H1 (cell line): ENCODE results near the gene WDR37. TPM values are rescaled to one million over a fixed set of nuclear protein-coding genes. Genes with fewer than 3 reads are reported as not detected.

Experiments
- CTCF ChIA-PET: fragments of 300-600 bp; sonication (Branson Sonifier 250); formaldehyde crosslinking; loops from one replicate; lab custom pipeline; 2021; ENCODE audit not compliant: partially characterized antibody; lab: Charles Lee
- POLR2A ChIA-PET: fragments of 300-600 bp; sonication (Branson Sonifier 250); formaldehyde crosslinking; loops from one replicate; lab custom pipeline; 2021; ENCODE audit warnings: inconsistent platforms; ENCODE audit not compliant: partially characterized antibody; lab: Charles Lee
- DNase-seq, 2 experiments: peaks; one replicate each; pipeline versions ENCODE4 v3.0.0 to v3.0.0-alpha.2; 2010 to 2022; ENCODE audit warnings: low spot score in 2 of 2, low read depth in 1 of 2, mixed read lengths in 1 of 2
- FAIRE-seq: peaks from 2 replicates; lab custom pipeline; 2011; peaks lifted over from hg19 to GRCh38; lab: Jason Lieb, UNC
- H2AFZ ChIP-seq: 2 replicates; pipeline ENCODE4 v1.8.1; 2012; ENCODE audit warnings: low read length, inconsistent platforms
- H2AK5ac ChIP-seq: 2 replicates; pipeline ENCODE4 v1.6.1; 2013; ENCODE audit warnings: low read depth, low read length
- H2BK120ac ChIP-seq: replicated peaks from 2 replicates; pipeline ENCODE3; 2013; ENCODE audit warnings: low read depth, low read length, inconsistent platforms
- H2BK12ac ChIP-seq: 2 replicates; pipeline ENCODE4 v1.6.1; 2013; ENCODE audit warnings: low read depth, low read length
- H2BK15ac ChIP-seq: 2 replicates; pipeline ENCODE4 v1.6.1; 2013; ENCODE audit warnings: low read length
- H2BK20ac ChIP-seq: 2 replicates; pipeline ENCODE4 v1.6.1; 2013; ENCODE audit warnings: low read length
- H2BK5ac ChIP-seq: 2 replicates; pipeline ENCODE4 v1.6.1; 2013; ENCODE audit warnings: low read depth, low read length
- H3K14ac ChIP-seq: 2 replicates; pipeline ENCODE4 v1.6.1; 2013; ENCODE audit warnings: inconsistent platforms; ENCODE audit not compliant: insufficient read length
- H3K18ac ChIP-seq: 2 replicates; pipeline ENCODE4 v1.6.1; 2013; ENCODE audit warnings: low read length; ENCODE audit errors: extremely low read depth
- H3K23ac ChIP-seq: 2 replicates; pipeline ENCODE4 v1.6.1; 2013; ENCODE audit warnings: inconsistent platforms; ENCODE audit not compliant: insufficient read length
- H3K23me2 ChIP-seq: 2 replicates; pipeline ENCODE4 v1.6.1; 2013; ENCODE audit warnings: low read depth, low read length
- H3K27ac ChIP-seq: 2 replicates; pipeline ENCODE4 v1.6.1; 2011; ENCODE audit warnings: low read depth, low read length, inconsistent platforms
- H3K27me3 ChIP-seq, 4 experiments: replicated peaks in 1 of 4; 1 replicate in 1 of 4; 2 replicates in 3 of 4; pipeline versions ENCODE4 v1.6.1 to v1.8.1; 2011 to 2013; ENCODE audit warnings: low read length in 3 of 4, mild to moderate bottlenecking in 3 of 4, inconsistent platforms in 2 of 4, mixed read lengths in 2 of 4, moderate library complexity in 1 of 4; ENCODE audit not compliant: control insufficient read depth in 3 of 4, insufficient read depth in 3 of 4; ENCODE audit errors: extremely low read depth in 1 of 4
- H3K36me3 ChIP-seq, 4 experiments: 2 replicates each; pipeline versions ENCODE4 v1.6.1 to v1.8.1; 2011 to 2013; ENCODE audit warnings: mild to moderate bottlenecking in 4 of 4, low read length in 3 of 4, moderate library complexity in 2 of 4, control low read depth in 1 of 4, inconsistent platforms in 1 of 4; ENCODE audit not compliant: insufficient read depth in 4 of 4, control insufficient read depth in 2 of 4
- H3K4ac ChIP-seq: replicated peaks from 2 replicates; pipeline ENCODE3; 2013; ENCODE audit warnings: low read length, low read depth, mixed read lengths, inconsistent platforms; ENCODE audit not compliant: insufficient read length
- H3K4me1 ChIP-seq, 4 experiments: replicated peaks in 1 of 4; 1 replicate in 1 of 4; 2 replicates in 3 of 4; pipeline versions ENCODE4 v1.6.1 to v1.8.1; 2011 to 2013; ENCODE audit warnings: low read length in 3 of 4, inconsistent platforms in 2 of 4, mixed read lengths in 1 of 4; ENCODE audit not compliant: insufficient read depth in 4 of 4, control insufficient read depth in 3 of 4
- H3K4me2 ChIP-seq, 2 experiments: 2 replicates each; pipeline versions ENCODE4 v1.6.1 to v1.8.1; 2011 to 2013; ENCODE audit warnings: low read depth in 2 of 2, low read length in 2 of 2, control low read depth in 1 of 2, inconsistent platforms in 1 of 2, mild to moderate bottlenecking in 1 of 2; ENCODE audit not compliant: insufficient read depth in 1 of 2
- H3K4me3 ChIP-seq, 4 experiments: fragments of 200-600, 300-600 bp in 1 of 4; sonication (generic), shearing (Covaris generic), sonication (Bioruptor Twin) in 1 of 4; 2 replicates each; pipeline versions ENCODE4 v1.5.1 to v1.8.1; 2011 to 2016; ENCODE audit warnings: low read length in 4 of 4, low read depth in 3 of 4, control low read depth in 2 of 4, inconsistent platforms in 2 of 4, mild to moderate bottlenecking in 2 of 4, mixed read lengths in 1 of 4, moderate library complexity in 1 of 4; ENCODE audit not compliant: insufficient read depth in 2 of 4; ENCODE audit errors: extremely low read depth in 1 of 4
- H3K56ac ChIP-seq: replicated peaks from 2 replicates; pipeline ENCODE3; 2013; ENCODE audit warnings: low read depth, mild to moderate bottlenecking, mixed read lengths, low read length, inconsistent platforms; ENCODE audit not compliant: insufficient read length
- H3K79me1 ChIP-seq: 2 replicates; pipeline ENCODE4 v1.6.1; 2013; ENCODE audit warnings: low read depth, low read length, control low read depth
- H3K79me2 ChIP-seq, 2 experiments: 2 replicates each; pipeline versions ENCODE4 v1.6.1 to v1.8.1; 2012 to 2013; ENCODE audit warnings: low read length in 2 of 2, mild to moderate bottlenecking in 2 of 2, inconsistent platforms in 1 of 2; ENCODE audit not compliant: insufficient read depth in 2 of 2, control insufficient read depth in 1 of 2
- H3K9ac ChIP-seq, 4 experiments: replicated peaks in 1 of 4; 1 replicate in 1 of 4; 2 replicates in 3 of 4; pipeline versions ENCODE4 v1.6.1 to v1.8.1; 2011 to 2013; ENCODE audit warnings: low read depth in 3 of 4, low read length in 3 of 4, control low read depth in 2 of 4, mild to moderate bottlenecking in 2 of 4, moderate library complexity in 2 of 4, inconsistent platforms in 1 of 4; ENCODE audit errors: extremely low read depth in 1 of 4
- H3K9me3 ChIP-seq, 2 experiments: 2 replicates each; pipeline versions ENCODE4 v1.6.1 to v1.8.1; 2012 to 2013; ENCODE audit warnings: mild to moderate bottlenecking in 2 of 2, moderate library complexity in 2 of 2, control low read depth in 1 of 2, inconsistent platforms in 1 of 2, low read depth in 1 of 2, low read length in 1 of 2, mixed read lengths in 1 of 2; ENCODE audit not compliant: insufficient read depth in 2 of 2
- H4K20me1 ChIP-seq, 2 experiments: replicated peaks in 1 of 2; 2 replicates each; pipeline versions ENCODE3 to v1.8.1; 2011 to 2013; ENCODE audit warnings: inconsistent platforms in 2 of 2, low read length in 2 of 2, mild to moderate bottlenecking in 1 of 2; ENCODE audit not compliant: insufficient read depth in 2 of 2, control insufficient read depth in 1 of 2
- H4K5ac ChIP-seq: 2 replicates; pipeline ENCODE4 v1.6.1; 2013; ENCODE audit warnings: low read length, low read depth, mixed read lengths, inconsistent platforms; ENCODE audit not compliant: insufficient read length
- H4K8ac ChIP-seq: 2 replicates; pipeline ENCODE4 v1.8.0; 2013; ENCODE audit warnings: mild to moderate bottlenecking, moderate library complexity, low read length, inconsistent platforms; ENCODE audit not compliant: insufficient read depth; ENCODE audit errors: extremely low read depth
- H4K91ac ChIP-seq: replicated peaks from 2 replicates; pipeline ENCODE3; 2013; ENCODE audit warnings: low read length, mixed read lengths, inconsistent platforms; ENCODE audit not compliant: insufficient read length
- CEBPB ChIP-seq: IDR thresholded peaks from 2 replicates; pipeline ENCODE4 v1.6.1; 2012; ENCODE audit warnings: low read depth, low read length
- CREB1 ChIP-seq: IDR thresholded peaks from 2 replicates; pipeline ENCODE4 v1.6.1; 2012; ENCODE audit warnings: inconsistent platforms
- TEAD4 ChIP-seq: IDR thresholded peaks from 2 replicates; pipeline ENCODE4 v1.6.1; 2012; ENCODE audit warnings: low read depth, low read length, inconsistent platforms, mixed read lengths
- WGBS, 2 experiments: shearing (Covaris generic) in 1 of 2; methylation state at CpG; one replicate each; pipeline versions ENCODE4 v1.1.6 to v1.1.7; 2013 to 2015; ENCODE audit warnings: low lambda C conversion rate in 2 of 2, mixed read lengths in 2 of 2, inconsistent platforms in 1 of 2, low coverage in 1 of 2, missing lambda C conversion rate in 1 of 2; ENCODE audit not compliant: insufficient replicate concordance in 2 of 2, insufficient coverage in 1 of 2, insufficient read length in 1 of 2; ENCODE audit errors: extremely low coverage in 1 of 2, missing lambda C conversion rate in 1 of 2; 5-methylcytosine and 5-hydroxymethylcytosine counted together
- polyA plus RNA-seq, 7 experiments: library from polyadenylated mRNA; depleted of rRNA in 3 of 7; stranded (reverse) in 5 of 7; unstranded in 2 of 7; fragments of >200 nt in 5 of 7; fragments of 200-250 nt in 2 of 7; gene quantifications; 1 replicate in 5 of 7; 2 replicates in 1 of 7; 4 replicates in 1 of 7; pipeline versions ENCODE4 v1.2.1 to v1.2.3, GENCODE V29; 2011 to 2013; ENCODE audit warnings: missing spikeins in 2 of 7, mixed read lengths in 2 of 7
- total RNA-seq: library from RNA; stranded (reverse); fragmentation: NEBNext Ultra II Directional; extraction: Animal tissue kit (Norgen Biotek cat#: 25700); gene quantifications from 2 replicates; pipeline ENCODE4 v1.2.1, GENCODE V29; 2021

Gene WDR37
- total and polyA plus RNA-seq, 2 of the 8 experiments (the other 6 are each of a cell fraction or from before 2014, with no cell fraction given), result 9.6 to 12.0 TPM

DNA sequence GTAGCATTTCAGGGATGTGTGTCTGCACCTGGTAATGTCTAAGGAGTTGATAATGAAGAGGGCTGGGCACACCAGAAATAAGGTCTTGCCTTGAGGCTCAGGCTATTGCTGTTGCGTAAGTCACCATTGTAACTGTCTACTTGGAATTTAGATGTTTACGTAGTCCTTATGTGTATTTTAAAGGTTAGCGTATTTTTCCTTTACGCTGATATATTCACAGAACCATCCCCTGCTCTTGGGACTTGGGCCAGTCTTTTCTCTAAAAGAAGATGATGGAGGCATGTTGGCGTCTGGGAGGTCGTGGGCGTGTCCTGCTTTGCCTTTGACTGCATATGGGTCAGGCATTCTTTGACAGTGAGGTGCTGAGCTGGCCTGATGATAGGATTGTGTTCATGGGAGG lies 14.7 kb downstream of the WDR37 start:
- ChIA-PET CTCF (no interaction called here), POLR2A (no interaction called here)
- no peak overlapping the region for H3K27ac ChIP-seq
- H3K9ac ChIP-seq, result no peak overlapping the region
- H2BK20ac ChIP-seq, result no peak overlapping the region
- H3K23ac ChIP-seq, result no peak overlapping the region
- H2BK15ac ChIP-seq, result no peak overlapping the region
- H2BK120ac ChIP-seq, result no peak overlapping the region
- H3K56ac ChIP-seq, result no peak overlapping the region
- no peak overlapping the region for H2AFZ ChIP-seq
- TF ChIP-seq CEBPB (peak; percentile 3; the same call in 1 of the 2 replicates), CREB1 (no peak), TEAD4 (0 out of 2 replicates have a peak, but pooled peaks have one; percentile 16)
- no peak overlapping the region for H2BK12ac ChIP-seq
- H4K5ac ChIP-seq, result no peak overlapping the region
- H3K4me2 ChIP-seq, result no peak overlapping the region
- H2BK5ac ChIP-seq, result no peak overlapping the region
- H3K79me2 ChIP-seq, result no peaks in the 10 kb centered on the region
- no peaks in the 10 kb centered on the region for H3K9me3 ChIP-seq
- no peak overlapping the region for H3K4ac ChIP-seq
- H4K20me1 ChIP-seq, result peaks cover 0 to 5% of the 10 kb centered on the region in 2 experiments
- no peaks in the 10 kb centered on the region; the same call in 1 of the 2 replicates for H3K79me1 ChIP-seq
- peaks cover 0 to 14% (median 2%) of the 10 kb centered on the region in 4 experiments; a peak in 5 of 8 replicates for H3K36me3 ChIP-seq
- H2AK5ac ChIP-seq, result no peak overlapping the region
- no peaks in the 10 kb centered on the region for H3K23me2 ChIP-seq
- no peak overlapping the region for H3K14ac ChIP-seq
- no peak overlapping the region for H3K18ac ChIP-seq
- no peak overlapping the region for H3K4me3 ChIP-seq
- H3K27me3 ChIP-seq, result no peaks in the 10 kb centered on the region
- H4K8ac ChIP-seq, result no peak overlapping the region
- FAIRE-seq (no peak), DNase-seq (no peak)
- 89% methylated on average over 7 of the region's 7 CpGs; no CpG with 5 or more reads in 1 of the 2 experiments for WGBS, 2 experiments
- peaks cover 0 to 3% (median 0%) of the 10 kb centered on the region in 4 experiments; a peak in 1 of 7 replicates for H3K4me1 ChIP-seq
- no peak overlapping the region for H4K91ac ChIP-seq
